ENCODE results near the gene JAK1.
"Not testable (repeated sequence)": the region's sequence is repeated elsewhere in the genome, so short reads cannot be mapped to it uniquely, and the experiment has no call there.

The JAK1 gene

GRCh38 chr1:64920941-64921589, 45.3 kb downstream of the JAK1 start:
- no peak for DNase-seq

- DNase-seq: not testable (repeated sequence)
Measured at GRCh38 chr1:64919120-64919519, 47.2 kb downstream of the JAK1 start.

- no peak for DNase-seq
Measured at GRCh38 chr1:64917907-64918306, 48.4 kb downstream of the JAK1 start.

DNA sequence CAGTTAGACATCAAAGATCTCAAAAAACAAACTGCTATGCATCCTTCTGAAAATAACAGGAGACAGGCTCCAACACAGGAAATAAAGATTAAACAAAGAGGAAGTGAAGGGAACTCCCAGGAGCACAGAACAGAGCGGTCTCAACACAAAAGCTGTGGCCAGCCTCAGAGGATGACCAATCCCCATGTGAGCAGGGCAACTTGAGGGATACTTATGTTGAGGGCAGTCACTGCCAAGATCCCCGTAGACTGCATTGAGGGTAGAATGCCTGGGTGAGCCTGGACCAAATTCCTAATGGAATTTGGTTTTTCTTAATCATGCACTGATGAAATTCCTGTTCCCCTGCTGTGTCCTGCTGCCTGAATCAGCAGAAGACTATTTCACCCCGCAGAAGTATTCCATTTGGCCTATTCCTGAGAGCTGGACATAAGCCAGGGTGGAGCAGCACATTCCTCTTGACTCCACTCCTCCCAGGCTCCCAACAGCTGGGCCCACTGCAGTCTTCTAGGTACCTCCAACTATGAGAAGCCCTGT, 49.0 kb downstream of the JAK1 start:
- DNase-seq: peak; percentile 86 to 93 (median 88)

- peak in 2 of 4 experiments; percentile 29 to 45 for DNase-seq
Measured at GRCh38 chr1:64915381-64916274, 50.7 kb downstream of the JAK1 start.

- DNase-seq: no peak
Measured at GRCh38 chr1:64913361-64914015, 52.9 kb downstream of the JAK1 start.

- DNase-seq: no peak
Measured at GRCh38 chr1:64912191-64912590, 54.2 kb downstream of the JAK1 start.

DNA sequence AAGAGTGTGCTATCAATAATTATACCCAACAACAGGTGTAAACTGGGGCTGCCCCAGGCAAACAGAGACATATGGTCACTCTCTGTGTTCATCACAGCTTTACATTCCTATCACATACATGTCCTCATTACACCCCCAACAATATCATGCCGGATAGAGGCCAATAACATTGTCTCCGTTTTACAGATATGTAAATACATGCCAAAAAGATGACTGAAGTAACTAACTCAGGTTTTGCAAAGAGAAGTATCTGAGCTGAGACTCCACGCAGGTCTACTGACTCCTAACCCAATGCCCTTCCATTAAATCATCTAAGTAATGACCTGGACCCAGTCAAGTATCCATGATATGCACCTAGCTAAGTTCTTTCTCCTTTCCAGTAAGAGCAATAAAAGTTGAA, 55.0 kb downstream of the JAK1 start:
- DNase-seq: no peak

- DNase-seq: no peak
Measured at GRCh38 chr1:64909031-64909430, 57.3 kb downstream of the JAK1 start.

- DNase-seq: no peak
Measured at GRCh38 chr1:64908575-64908974, 57.8 kb downstream of the JAK1 start.

- no peak for DNase-seq
Measured at GRCh38 chr1:64906447-64906846, 59.9 kb downstream of the JAK1 start.

- no peak for DNase-seq
Measured at GRCh38 chr1:64903593-64903992, 62.8 kb downstream of the JAK1 start.

DNA sequence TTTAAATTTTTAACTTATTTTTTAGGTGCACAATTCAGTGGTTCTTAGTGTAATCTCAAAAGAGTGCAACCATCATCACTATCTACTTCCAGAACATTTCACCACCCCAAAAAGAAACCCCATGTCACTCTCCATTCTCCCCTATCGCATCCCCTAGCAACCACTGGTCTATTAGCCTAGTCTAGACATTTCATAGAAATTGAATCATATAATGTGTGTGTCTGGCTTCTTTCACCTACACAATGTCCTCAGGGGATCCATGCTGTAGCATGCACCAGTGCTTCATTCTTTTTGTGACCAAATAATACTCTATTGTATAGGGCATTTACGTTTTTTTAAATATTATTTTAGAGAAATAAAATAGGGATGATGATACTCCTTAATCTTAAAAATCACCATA, 64.7 kb downstream of the JAK1 start:
- no peak for DNase-seq

DNA sequence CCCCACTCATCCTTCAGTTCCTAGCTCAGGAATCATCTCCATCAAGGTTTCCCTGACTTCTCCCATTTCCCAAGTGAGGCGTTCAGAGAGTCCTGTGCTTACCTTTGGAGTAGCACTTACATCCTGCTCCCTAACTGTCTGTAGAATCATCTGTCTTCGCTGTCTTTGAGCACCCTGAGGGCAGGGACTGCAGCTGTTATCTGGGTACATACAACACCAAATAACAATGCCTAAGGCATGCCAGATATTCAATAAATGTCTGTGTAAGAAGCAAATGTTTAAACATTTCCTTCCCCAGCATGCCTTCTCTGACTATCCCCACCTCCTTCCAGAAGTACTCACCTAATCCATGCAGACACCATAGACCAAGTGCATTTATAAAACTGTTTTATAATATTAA, 65.4 kb downstream of the JAK1 start:
- DNase-seq: no peak

DNA sequence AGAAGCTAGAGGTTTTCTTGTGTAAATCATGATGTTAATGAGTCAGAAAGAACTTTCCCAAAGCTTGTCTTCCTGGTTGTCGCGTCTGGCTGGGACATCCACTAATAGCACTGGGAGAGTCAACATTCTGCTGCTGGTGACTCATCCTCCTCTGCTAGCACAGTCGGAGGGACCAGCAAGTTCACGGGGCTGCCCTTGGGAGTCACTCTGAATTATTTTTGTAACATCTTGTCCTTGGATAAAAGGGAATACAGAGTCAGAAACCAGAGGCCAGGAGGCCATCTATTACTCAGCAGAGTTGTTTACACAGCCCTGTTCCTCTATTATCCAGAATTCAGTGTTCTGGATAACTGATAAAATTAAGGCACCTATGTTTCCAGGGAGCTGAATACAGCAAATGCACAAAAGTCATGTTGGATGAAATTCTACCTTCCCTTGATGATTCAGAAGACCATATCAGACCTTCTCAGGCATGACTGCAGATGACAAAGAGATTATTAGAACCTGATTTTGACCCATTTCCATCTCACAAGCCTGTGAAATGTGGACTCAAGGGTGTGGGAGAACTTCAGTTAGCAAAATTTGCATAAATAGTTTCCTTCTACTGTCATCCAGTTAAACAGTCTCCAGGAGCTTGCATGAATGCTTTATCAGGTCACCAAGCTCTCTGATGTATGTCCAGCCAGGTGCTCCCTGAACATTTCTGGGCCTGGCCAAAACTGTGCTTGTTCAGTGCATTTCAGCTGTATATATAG, 68.1 kb downstream of the JAK1 start:
- DNase-seq: peak; percentile 89 to 97 (median 92)

- DNase-seq: no peak
Measured at GRCh38 chr1:64896551-64896950, 69.8 kb downstream of the JAK1 start.

GRCh38 chr1:64895500-64895899, 70.8 kb downstream of the JAK1 start:
- peak; percentile 31 to 79 (median 54) for DNase-seq

DNA sequence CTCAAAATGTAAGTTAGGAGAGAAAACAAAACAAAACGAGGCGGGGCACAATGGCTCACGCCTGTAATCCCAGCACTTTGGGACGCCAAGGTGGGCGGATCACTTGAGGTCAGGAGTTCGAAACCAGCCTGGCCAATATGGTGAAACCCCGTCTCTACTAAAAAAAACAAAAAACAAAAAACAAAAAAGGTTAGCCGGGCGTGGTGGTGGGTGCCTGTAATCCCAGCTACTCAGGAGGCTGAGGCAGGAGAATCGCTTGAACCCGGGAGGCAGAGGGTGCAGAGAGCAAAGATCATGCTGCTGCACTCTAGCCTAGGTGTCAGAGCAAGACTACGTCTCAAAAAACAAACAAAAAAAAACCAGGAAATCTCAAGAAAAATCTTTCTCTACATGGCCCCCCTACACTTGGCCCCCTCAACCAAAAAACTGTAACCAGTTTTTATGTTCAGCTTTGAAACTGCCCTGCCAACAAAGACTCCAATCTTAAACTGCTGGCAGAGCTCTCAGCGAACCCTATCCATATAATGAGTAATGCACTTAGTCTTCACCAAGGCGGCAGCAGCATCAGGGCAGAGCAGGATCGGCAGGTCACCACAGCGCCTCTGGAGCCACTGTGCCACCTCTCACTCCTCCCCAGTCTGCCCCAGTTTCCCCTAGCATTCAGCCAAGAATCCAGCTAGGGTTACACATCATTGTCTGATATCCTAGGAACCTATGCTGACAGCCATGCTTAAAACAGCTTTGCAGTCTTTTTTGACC, 71.7 kb downstream of the JAK1 start:
- no peak for DNase-seq

GRCh38 chr1:64893921-64894320, 72.4 kb downstream of the JAK1 start:
- DNase-seq: no peak

DNA sequence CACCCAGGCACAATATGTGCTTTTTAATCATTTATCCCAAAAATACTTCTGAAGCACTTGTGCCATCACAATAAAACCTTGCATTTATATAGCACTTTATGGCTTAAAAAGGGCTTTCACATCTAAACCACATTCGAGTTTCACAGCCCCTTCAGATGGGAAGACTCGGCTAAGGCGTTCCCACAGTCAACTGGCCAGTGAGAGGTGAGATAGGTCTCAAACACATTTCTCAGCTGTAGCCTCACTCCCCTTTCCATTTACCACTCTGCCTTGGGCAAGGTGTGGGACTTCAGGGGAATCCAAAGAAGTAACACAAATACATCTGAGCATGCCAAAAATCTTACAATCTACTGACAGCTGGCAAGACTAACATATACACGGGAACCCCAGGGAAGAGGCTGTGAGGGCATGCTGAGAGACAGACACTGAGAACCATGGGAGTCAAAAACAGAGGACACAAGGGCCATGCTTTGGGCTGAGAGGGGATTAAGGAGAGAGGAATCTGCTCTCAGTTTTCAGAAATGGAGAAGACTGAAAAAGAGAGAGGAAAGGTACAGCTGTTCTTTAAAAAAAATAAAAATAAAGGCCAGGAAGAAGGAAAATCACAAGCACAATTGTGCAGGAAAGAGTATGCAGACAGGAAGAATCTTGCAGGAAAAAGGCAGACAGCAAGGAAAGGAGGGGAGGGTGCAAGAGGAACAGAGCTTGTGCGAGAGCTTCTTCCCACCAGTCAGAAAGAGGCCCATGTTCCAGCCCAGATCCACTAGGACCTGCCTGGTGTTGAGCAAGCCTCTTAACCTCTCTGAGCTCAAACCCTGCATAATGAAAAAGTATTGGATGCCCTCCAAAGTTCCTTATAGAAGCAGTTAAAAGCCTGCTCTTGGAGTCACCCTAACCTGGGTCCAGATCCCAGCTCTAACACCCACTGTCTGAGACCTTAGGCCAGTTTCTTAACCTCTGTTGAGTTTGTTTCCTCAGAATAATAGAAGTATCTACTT, 73.5 kb downstream of the JAK1 start:
- DNase-seq: peak in 1 of 4 experiments; percentile 9

Data from suppressor macrophage (primary cell).